ENCODE results near the gene ZRANB1.

The ZRANB1 gene

GRCh38 chr10:125004571-125005311 lies 62.8 kb downstream of the ZRANB1 start:
- DNase-seq (ENCODE audit: insufficient read length, low spot score): no peak
- no peak for FAIRE-seq

- DNase-seq (ENCODE audit: insufficient read length, low spot score) (no peak), FAIRE-seq (no peak)
Measured at GRCh38 chr10:125005312-125006187, 63.6 kb downstream of the ZRANB1 start.

- FAIRE-seq: no peak
Measured at GRCh38 chr10:125006188-125006680, 64.3 kb downstream of the ZRANB1 start.

GRCh38 chr10:125006921-125007426 lies 65.1 kb downstream of the ZRANB1 start:
- DNase-seq (ENCODE audit: insufficient read length, low spot score): no peak
- FAIRE-seq: no peak

More at GRCh38 chr10:125006188-125006680, 64.3 kb downstream of the ZRANB1 start:
- no peak for DNase-seq (ENCODE audit: insufficient read length, low spot score)

GRCh38 chr10:125007436-125007835 lies 65.5 kb downstream of the ZRANB1 start:
- FAIRE-seq: no peak
- DNase-seq (ENCODE audit: insufficient read length, low spot score): no peak

GRCh38 chr10:125008689-125009638 lies 67.0 kb downstream of the ZRANB1 start:
- DNase-seq (ENCODE audit: insufficient read length, low spot score) (no peak), FAIRE-seq (no peak)

GRCh38 chr10:125009661-125010161 lies 67.8 kb downstream of the ZRANB1 start:
- DNase-seq (ENCODE audit: insufficient read length, low spot score): no peak
- FAIRE-seq: no peak

- FAIRE-seq: no peak
- DNase-seq (ENCODE audit: insufficient read length, low spot score): no peak
Measured at GRCh38 chr10:125010362-125010761, 68.4 kb downstream of the ZRANB1 start.

GRCh38 chr10:125011171-125011925 lies 69.4 kb downstream of the ZRANB1 start:
- FAIRE-seq (no peak), DNase-seq (ENCODE audit: insufficient read length, low spot score) (no peak)

GRCh38 chr10:125011926-125012705 lies 70.2 kb downstream of the ZRANB1 start:
- no peak for FAIRE-seq
- no peak for DNase-seq (ENCODE audit: insufficient read length, low spot score)

GRCh38 chr10:125012851-125013528 lies 71.1 kb downstream of the ZRANB1 start:
- DNase-seq (ENCODE audit: insufficient read length, low spot score) (no peak), FAIRE-seq (no peak)

GRCh38 chr10:125013529-125013872 lies 71.6 kb downstream of the ZRANB1 start:
- DNase-seq (ENCODE audit: insufficient read length, low spot score): no peak
- no peak for FAIRE-seq

- FAIRE-seq (no peak), DNase-seq (ENCODE audit: insufficient read length, low spot score) (no peak)
Measured at GRCh38 chr10:125014086-125014830, 72.3 kb downstream of the ZRANB1 start.

GRCh38 chr10:125014836-125015355 lies 73.0 kb downstream of the ZRANB1 start:
- DNase-seq (ENCODE audit: insufficient read length, low spot score): no peak
- FAIRE-seq: no peak

- no peak for DNase-seq (ENCODE audit: insufficient read length, low spot score)
- no peak for FAIRE-seq
Measured at GRCh38 chr10:125015356-125015944, 73.5 kb downstream of the ZRANB1 start.

- FAIRE-seq (no peak), DNase-seq (ENCODE audit: insufficient read length, low spot score) (no peak)
Measured at GRCh38 chr10:125016123-125016522, 74.2 kb downstream of the ZRANB1 start.
